H9 (cell line): ENCODE data around the gene CSAD. TPM values are rescaled to one million over a fixed set of nuclear protein-coding genes. Genes with fewer than 3 reads are reported as not detected.

Source experiments
- DNase-seq: peaks from one replicate; pipeline ENCODE4 v3.0.0-alpha.2; 2017
- H2AFZ ChIP-seq: one replicate; pipeline ENCODE4 v1.6.1; 2013; ENCODE audit warnings: mild to moderate bottlenecking, low read length, control low read depth, moderate library complexity
- H2AK5ac ChIP-seq: 2 replicates; pipeline ENCODE4 v1.6.1; 2013; ENCODE audit warnings: low read length, control low read depth, mixed read lengths; ENCODE audit not compliant: insufficient read length
- H2BK120ac ChIP-seq: one replicate; pipeline ENCODE4 v1.6.1; 2013; ENCODE audit warnings: low read depth, mild to moderate bottlenecking, low read length, control low read depth, inconsistent platforms; ENCODE audit not compliant: poor library complexity, severe bottlenecking
- H2BK12ac ChIP-seq: 2 replicates; pipeline ENCODE4 v1.6.1; 2013; ENCODE audit warnings: low read length, control low read depth, mixed read lengths, low read depth; ENCODE audit not compliant: insufficient read length
- H2BK15ac ChIP-seq: 2 replicates; pipeline ENCODE4 v1.6.1; 2013; ENCODE audit warnings: low read depth, low read length, control low read depth
- H2BK20ac ChIP-seq: one replicate; pipeline ENCODE4 v1.6.1; 2013; ENCODE audit warnings: low read depth, mild to moderate bottlenecking, low read length, control low read depth, inconsistent platforms; ENCODE audit not compliant: poor library complexity, severe bottlenecking
- H2BK5ac ChIP-seq: 2 replicates; pipeline ENCODE4 v1.6.1; 2013; ENCODE audit warnings: low read length, control low read depth, mixed read lengths; ENCODE audit not compliant: insufficient read length
- H3K14ac ChIP-seq: 2 replicates; pipeline ENCODE4 v1.6.1; 2013; ENCODE audit warnings: low read length, control low read depth; ENCODE audit not compliant: insufficient read depth
- H3K18ac ChIP-seq: 2 replicates; pipeline ENCODE4 v1.6.1; 2013; ENCODE audit warnings: low read depth, mild to moderate bottlenecking, mixed read lengths, low read length, control low read depth; ENCODE audit not compliant: insufficient read length
- H3K23ac ChIP-seq: 2 replicates; pipeline ENCODE4 v1.6.1; 2013; ENCODE audit warnings: low read length, control low read depth, mixed read lengths, low read depth; ENCODE audit not compliant: insufficient read length
- H3K23me2 ChIP-seq: 2 replicates; pipeline ENCODE4 v1.6.1; 2013; ENCODE audit warnings: low read depth, mild to moderate bottlenecking, mixed read lengths, low read length, control low read depth; ENCODE audit not compliant: insufficient read length, poor library complexity, severe bottlenecking
- H3K27ac ChIP-seq: 2 replicates; pipeline ENCODE4 v1.5.1; 2013; ENCODE audit warnings: low read length, control low read depth, mixed read lengths, low read depth; ENCODE audit not compliant: insufficient read length
- H3K27me3 ChIP-seq: 2 replicates; pipeline ENCODE4 v1.6.1; 2013; ENCODE audit warnings: low read length, control low read depth, inconsistent platforms; ENCODE audit not compliant: insufficient read depth
- H3K4ac ChIP-seq: 2 replicates; pipeline ENCODE4 v1.6.1; 2013; ENCODE audit warnings: low read depth, mild to moderate bottlenecking, control low read depth, inconsistent platforms, low read length, moderate library complexity
- H3K4me1 ChIP-seq: 2 replicates; pipeline ENCODE4 v1.6.1; 2013; ENCODE audit warnings: low read length, control low read depth, inconsistent platforms; ENCODE audit not compliant: insufficient read depth
- H3K4me2 ChIP-seq: 2 replicates; pipeline ENCODE4 v1.6.1; 2013; ENCODE audit warnings: low read length, control low read depth, mixed read lengths; ENCODE audit not compliant: insufficient read length, insufficient read depth
- H3K56ac ChIP-seq: 2 replicates; pipeline ENCODE4 v1.6.1; 2013; ENCODE audit warnings: low read depth, mild to moderate bottlenecking, mixed read lengths, low read length, control low read depth; ENCODE audit not compliant: insufficient read length
- H3K79me1 ChIP-seq: 2 replicates; pipeline ENCODE4 v1.6.1; 2013; ENCODE audit warnings: low read depth, mild to moderate bottlenecking, moderate library complexity, low read length, control low read depth, inconsistent platforms; ENCODE audit not compliant: insufficient read depth, poor library complexity, severe bottlenecking
- H3K79me2 ChIP-seq: 2 replicates; pipeline ENCODE4 v1.6.1; 2013; ENCODE audit warnings: low read length, control low read depth, inconsistent platforms; ENCODE audit not compliant: insufficient read depth
- H3K9ac ChIP-seq: 2 replicates; pipeline ENCODE4 v1.6.1; 2013; ENCODE audit warnings: low read length, control low read depth, mixed read lengths; ENCODE audit not compliant: insufficient read length; ENCODE audit errors: extremely low read depth
- H3K9me3 ChIP-seq: one replicate; pipeline ENCODE4 v1.6.1; 2013; ENCODE audit warnings: low read depth, low read length, inconsistent platforms; ENCODE audit not compliant: control insufficient read depth
- H3T11ph ChIP-seq: one replicate; pipeline ENCODE4 v1.6.1; 2013; ENCODE audit warnings: mild to moderate bottlenecking, low read length, control low read depth, inconsistent platforms
- H4K20me1 ChIP-seq: one replicate; pipeline ENCODE4 v1.6.1; 2013; ENCODE audit not compliant: control insufficient read depth, insufficient read length, insufficient read depth
- H4K5ac ChIP-seq: 2 replicates; pipeline ENCODE4 v1.6.1; 2013; ENCODE audit warnings: low read depth, mild to moderate bottlenecking, mixed read lengths, low read length, control low read depth; ENCODE audit not compliant: insufficient read length
- H4K8ac ChIP-seq: replicated peaks from 2 replicates; pipeline ENCODE4 v1.6.1; 2013; ENCODE audit warnings: low read length, control low read depth, mixed read lengths, low read depth; ENCODE audit not compliant: insufficient read length
- H4K91ac ChIP-seq: 2 replicates; pipeline ENCODE4 v1.6.1; 2013; ENCODE audit warnings: low read depth, mild to moderate bottlenecking, moderate library complexity, mixed read lengths, low read length, control low read depth; ENCODE audit not compliant: insufficient read length
- H3K27ac Mint-ChIP-seq, 3 experiments: 2 replicates in 2 of 3; 3 replicates in 1 of 3; pipeline ENCODE4 v1.8.0; 2020 to 2021; ENCODE audit warnings: mixed read lengths in 3 of 3, mild to moderate bottlenecking in 1 of 3, moderate library complexity in 1 of 3
- H3K27me3 Mint-ChIP-seq: 2 replicates; pipeline ENCODE4 v1.8.0; 2021; ENCODE audit warnings: low read depth, mild to moderate bottlenecking, moderate library complexity, mixed read lengths
- H3K36me3 Mint-ChIP-seq, 3 experiments: 2 replicates in 2 of 3; 3 replicates in 1 of 3; pipeline ENCODE4 v1.8.0; 2020 to 2021; ENCODE audit warnings: low read depth in 3 of 3, mixed read lengths in 3 of 3; ENCODE audit not compliant: insufficient read depth in 1 of 3
- H3K4me1 Mint-ChIP-seq, 2 experiments: 2 replicates each; pipeline ENCODE4 v1.8.0; 2020; ENCODE audit warnings: mixed read lengths in 2 of 2
- H3K4me3 Mint-ChIP-seq, 2 experiments: 2 replicates in 1 of 2; 3 replicates in 1 of 2; pipeline ENCODE4 v1.8.0; 2020 to 2021; ENCODE audit warnings: mild to moderate bottlenecking in 2 of 2, mixed read lengths in 2 of 2, moderate library complexity in 1 of 2
- H3K9me3 Mint-ChIP-seq, 2 experiments: 2 replicates in 1 of 2; 3 replicates in 1 of 2; pipeline ENCODE4 v1.8.0; 2020; ENCODE audit warnings: mild to moderate bottlenecking in 2 of 2, mixed read lengths in 2 of 2, moderate library complexity in 1 of 2
- CTCF ChIP-seq: fragments of 200-600 bp; sonication (generic); conservative IDR thresholded peaks from 3 replicates; pipeline ENCODE4 v1.8.0; 2021; ENCODE audit warnings: antibody characterized with exemption, mild to moderate bottlenecking
- WGBS: extraction: QIAGEN DNeasy Blood & Tissue Kit; methylation state at CpG from one replicate; pipeline ENCODE4 v1.1.7; 2013; ENCODE audit warnings: missing lambda C conversion rate, low lambda C conversion rate, mixed read lengths; ENCODE audit not compliant: insufficient read length; ENCODE audit errors: extremely low coverage; 5-methylcytosine and 5-hydroxymethylcytosine counted together
- total RNA-seq: library from RNA; stranded (reverse); gene quantifications from 2 replicates; pipeline ENCODE4 v1.2.1, GENCODE V29; 2021

CSAD gene
- total RNA-seq, 1 experiment from 2014 or later: 7.4 TPM

- no peak overlapping the region for H3K27ac Mint-ChIP-seq
- H2BK120ac ChIP-seq: no peak overlapping the region
- no peaks in the 10 kb centered on the region for H3K79me2 ChIP-seq
- H3K4me2 ChIP-seq: no peak overlapping the region
- no peak overlapping the region for H2AFZ ChIP-seq
- H3K27ac ChIP-seq: no peak overlapping the region
- H3K9me3 Mint-ChIP-seq: no peaks in the 10 kb centered on the region; a peak in 1 of 5 replicates
- no peak overlapping the region for H3K18ac ChIP-seq
- H3K9ac ChIP-seq: no peak overlapping the region
- no peak overlapping the region; the same call in 1 of the 2 replicates for H3K14ac ChIP-seq
- no CpG with 5 or more reads among the region's 14 CpGs for WGBS
- peaks cover 23% of the 10 kb centered on the region for H3K27me3 ChIP-seq
- peaks cover 11 to 21% of the 10 kb centered on the region in 2 experiments for H3K4me1 Mint-ChIP-seq
- DNase-seq: no peak
- H3K36me3 Mint-ChIP-seq: peaks cover 0 to 6% (median 0%) of the 10 kb centered on the region in 3 experiments; a peak in 1 of 7 replicates
- no peak overlapping the region for H4K8ac ChIP-seq
- no peak overlapping the region for H2AK5ac ChIP-seq
- no peak overlapping the region for H4K5ac ChIP-seq
- no peak overlapping the region for H3K56ac ChIP-seq
- H2BK15ac ChIP-seq: no peak overlapping the region
- no peaks in the 10 kb centered on the region for H3K23me2 ChIP-seq
- no peak overlapping the region for H2BK5ac ChIP-seq
- H3T11ph ChIP-seq: no peak overlapping the region
- H3K4me3 Mint-ChIP-seq: no peak overlapping the region
- no peak overlapping the region for H4K91ac ChIP-seq
- TF ChIP-seq CTCF: no peak
- no peaks in the 10 kb centered on the region for H3K9me3 ChIP-seq
- no peaks in the 10 kb centered on the region for H3K79me1 ChIP-seq
- no peak overlapping the region for H2BK20ac ChIP-seq
- peaks cover 93% of the 10 kb centered on the region for H3K27me3 Mint-ChIP-seq
- H2BK12ac ChIP-seq: no peak overlapping the region
- no peaks in the 10 kb centered on the region for H4K20me1 ChIP-seq
- H3K23ac ChIP-seq: no peak overlapping the region
- no peaks in the 10 kb centered on the region; the same call in 1 of the 2 replicates for H3K4me1 ChIP-seq
- no peak overlapping the region for H3K4ac ChIP-seq
These were observed 9.6 kb downstream of the CSAD start for GRCh38 chr12:53170876-53171724.
